Cardiac muscle cell (in vitro differentiated cells and primary cell): ENCODE data around the gene TTC13. TPM values are rescaled to one million over a fixed set of nuclear protein-coding genes. Genes with fewer than 3 reads are reported as not detected.

Source experiments
- DNase-seq, 2 donors: peaks; one replicate each; pipeline versions ENCODE4 v3.0.0 to v3.0.0-alpha.2; 2010 to 2017; ENCODE audit warnings: low read depth in 1 of 2, low spot score in 1 of 2
- H3K27ac ChIP-seq: fragments of 200-600 bp; sonication (generic); 2 replicates; pipeline ENCODE4 v1.5.1; 2016
- H3K27me3 ChIP-seq: fragments of 200-600 bp; sonication (generic); 2 replicates; pipeline ENCODE4 v1.6.0; 2016; ENCODE audit warnings: control low read depth
- H3K36me3 ChIP-seq: fragments of 200-600 bp; sonication (generic); 2 replicates; pipeline ENCODE4 v1.5.1; 2016; ENCODE audit warnings: control low read depth
- H3K4me1 ChIP-seq: fragments of 200-600 bp; sonication (generic); 2 replicates; pipeline ENCODE4 v1.8.1; 2017; ENCODE audit warnings: low read depth, mild to moderate bottlenecking, mixed run types
- H3K4me3 ChIP-seq: fragments of 200-600 bp; sonication (generic); 2 replicates; pipeline ENCODE4 v1.5.1; 2016; ENCODE audit warnings: mild to moderate bottlenecking
- H3K9me3 ChIP-seq: fragments of 200-600 bp; sonication (generic); 2 replicates; pipeline ENCODE4 v1.5.1; 2017; ENCODE audit warnings: low read depth, mild to moderate bottlenecking, control low read depth
- CTCF ChIP-seq: IDR thresholded peaks from 2 replicates; pipeline ENCODE4 v1.5.1; 2012; ENCODE audit warnings: low read depth, mild to moderate bottlenecking, low read length
- polyA plus RNA-seq: library from polyadenylated mRNA; unstranded; fragments of >200 nt; fragmentation: Nextera tagmentation; extraction: Ambion mirVana; gene quantifications from 2 replicates; pipeline ENCODE4 v1.2.1, GENCODE V29; 2016
- total RNA-seq: library from RNA; depleted of rRNA; stranded (reverse); fragments of >200 nt; gene quantifications from 2 replicates; pipeline ENCODE4 v1.2.3, GENCODE V29; 2016

TTC13 gene
- total and polyA plus RNA-seq, 2 experiments from 2014 or later, result 7.1 to 9.1 TPM

- no peak overlapping the region for H3K4me3 ChIP-seq
- no peak for DNase-seq
Observed at GRCh38 chr1:231021540-231022031, 42.9 kb upstream of the TTC13 start.

GRCh38 chr1:231020816-231021215, 42.2 kb upstream of the TTC13 start:
- no peaks in the 10 kb centered on the region for H3K9me3 ChIP-seq
- no peaks in the 10 kb centered on the region for H3K36me3 ChIP-seq
- no peaks in the 10 kb centered on the region for H3K27me3 ChIP-seq
- no peaks in the 10 kb centered on the region for H3K4me1 ChIP-seq
- DNase-seq, result peak in 1 of 2 donors; percentile 23
- H3K4me3 ChIP-seq, result no peak overlapping the region
- H3K27ac ChIP-seq, result no peak overlapping the region
- no peak for TF ChIP-seq CTCF

More at GRCh38 chr1:231021540-231022031, 42.9 kb upstream of the TTC13 start:
- Histone ChIP-seq H3K27me3 (no peaks in the 10 kb centered on the region), H3K36me3 (no peaks in the 10 kb centered on the region), H3K9me3 (no peaks in the 10 kb centered on the region), H3K27ac (no peak overlapping the region), H3K4me1 (no peaks in the 10 kb centered on the region)
- no peak for TF ChIP-seq CTCF

GRCh38 chr1:231020139-231020601, 41.5 kb upstream of the TTC13 start:
- no peak overlapping the region for H3K4me3 ChIP-seq
- H3K27ac ChIP-seq, result no peak overlapping the region
- H3K4me1 ChIP-seq, result no peaks in the 10 kb centered on the region
- no peaks in the 10 kb centered on the region for H3K27me3 ChIP-seq
- no peaks in the 10 kb centered on the region for H3K9me3 ChIP-seq
- no peaks in the 10 kb centered on the region for H3K36me3 ChIP-seq
- TF ChIP-seq CTCF, result peak; percentile 2
- DNase-seq, result peak in 1 of 2 donors; percentile 31

GRCh38 chr1:231019711-231020110, 41.0 kb upstream of the TTC13 start:
- no peak overlapping the region for H3K27ac ChIP-seq
- H3K4me1 ChIP-seq, result no peaks in the 10 kb centered on the region
- TF ChIP-seq CTCF, result no peak
- no peak for DNase-seq
- no peaks in the 10 kb centered on the region for H3K36me3 ChIP-seq
- no peaks in the 10 kb centered on the region for H3K9me3 ChIP-seq
- no peak overlapping the region for H3K4me3 ChIP-seq
- no peaks in the 10 kb centered on the region for H3K27me3 ChIP-seq

- no peak for TF ChIP-seq CTCF
- Histone ChIP-seq H3K4me3 (no peak overlapping the region), H3K27me3 (no peaks in the 10 kb centered on the region), H3K27ac (no peak overlapping the region), H3K4me1 (no peaks in the 10 kb centered on the region), H3K36me3 (no peaks in the 10 kb centered on the region), H3K9me3 (no peaks in the 10 kb centered on the region)
- no peak for DNase-seq
Observed at GRCh38 chr1:231016966-231017365, 38.3 kb upstream of the TTC13 start.
